GM20431 (cell line): ENCODE measurements around the gene LIAS.
"Not testable (repeated sequence)": the region's sequence is repeated elsewhere in the genome, so short reads cannot be mapped to it uniquely, and the experiment has no call there.

Experiments
- in situ Hi-C: fragments of 300-500 bp; cut with MseI, MboI; formaldehyde crosslinking; loops from one replicate; pipeline ENCODE4 v1.15.0; 2020; ENCODE audit warnings: low sequenced_read_pairs; ENCODE audit not compliant: unreplicated experiment

The LIAS gene

DNA sequence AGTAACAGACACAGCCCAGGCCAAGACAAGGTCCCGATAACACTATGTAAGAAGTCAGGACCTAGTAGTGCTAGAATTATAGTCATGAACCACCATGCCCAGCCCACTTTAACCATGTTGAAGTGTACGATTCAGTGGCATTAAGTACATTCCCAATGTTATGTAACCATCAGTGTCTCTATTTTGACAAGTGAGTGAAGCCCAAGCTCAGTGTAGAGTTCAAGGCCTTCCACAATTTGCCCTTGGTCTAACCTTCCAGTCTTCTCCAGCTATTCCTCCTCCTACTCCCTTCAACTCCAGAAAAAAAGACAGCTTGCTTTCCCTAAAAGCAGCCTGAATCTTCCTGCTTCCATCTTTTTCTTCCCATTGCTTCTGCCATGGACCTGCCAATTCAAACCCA lies 31.5 kb downstream of the LIAS start:
- in situ Hi-C loops: loop anchor here (25.0 kb wide), 1 partner anchor 497 kb away; the partner anchor contains the start of gene PDS5A

DNA sequence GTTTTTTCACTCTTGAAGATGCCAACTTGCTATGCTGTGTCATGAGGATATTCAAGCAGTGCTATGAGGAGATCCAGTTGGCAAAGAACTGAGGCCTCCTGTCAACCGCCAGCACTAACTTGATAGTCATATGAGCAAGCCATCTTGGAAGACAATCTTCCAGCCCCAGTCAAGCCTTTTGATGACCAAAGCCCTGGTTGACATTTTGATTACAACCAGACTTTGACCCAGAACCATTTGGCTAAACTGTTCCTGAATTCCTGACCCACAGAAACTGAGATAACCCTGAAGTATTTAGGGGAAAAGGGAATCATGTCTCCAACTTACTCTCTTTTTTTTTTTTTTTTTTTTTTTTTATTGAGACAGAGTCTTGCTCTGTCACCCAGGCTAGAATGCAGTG lies 35.5 kb downstream of the LIAS start:
- in situ Hi-C loops: loop anchor here (25.0 kb wide), 1 partner anchor 493 kb away; the partner anchor contains the start of gene PDS5A

DNA sequence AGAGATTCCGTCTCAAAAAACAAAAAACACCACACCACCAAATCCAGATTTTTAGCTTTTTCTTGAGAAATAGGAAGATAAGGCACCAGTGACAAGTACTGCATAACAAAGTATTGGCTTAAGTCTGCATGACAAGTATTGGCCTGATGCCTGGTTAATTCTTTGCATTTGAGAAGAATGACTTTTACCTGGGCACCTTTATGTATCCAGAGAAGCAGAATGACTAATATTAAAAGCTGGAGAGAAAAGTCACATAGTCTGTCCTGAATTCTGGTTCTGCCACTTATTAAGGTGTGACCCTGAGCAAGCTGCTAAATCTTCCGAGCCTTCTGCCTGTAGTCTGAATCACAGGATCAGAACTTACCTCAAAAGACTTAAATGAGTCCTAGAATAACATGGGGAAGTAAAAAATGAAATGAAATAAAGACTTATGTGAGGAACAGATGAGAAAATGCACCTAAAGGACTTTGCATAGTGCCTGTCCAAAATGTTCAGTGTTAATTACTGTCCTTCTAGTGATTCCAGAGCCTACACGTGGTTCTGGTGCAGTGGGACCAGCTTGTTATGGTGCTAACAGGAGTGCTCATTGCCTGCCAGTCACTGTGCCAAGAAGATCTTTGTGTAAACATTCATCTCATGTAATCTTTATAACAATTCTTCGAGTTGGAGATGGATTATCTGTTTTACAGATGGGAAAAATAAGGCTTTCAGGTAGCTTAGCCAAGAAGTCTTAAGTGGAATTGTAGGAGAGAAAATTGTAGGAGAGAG lies 36.8 kb downstream of the LIAS start:
- in situ Hi-C loops: loop anchor here (25.0 kb wide), 1 partner anchor 492 kb away; the partner anchor contains the start of gene PDS5A

DNA sequence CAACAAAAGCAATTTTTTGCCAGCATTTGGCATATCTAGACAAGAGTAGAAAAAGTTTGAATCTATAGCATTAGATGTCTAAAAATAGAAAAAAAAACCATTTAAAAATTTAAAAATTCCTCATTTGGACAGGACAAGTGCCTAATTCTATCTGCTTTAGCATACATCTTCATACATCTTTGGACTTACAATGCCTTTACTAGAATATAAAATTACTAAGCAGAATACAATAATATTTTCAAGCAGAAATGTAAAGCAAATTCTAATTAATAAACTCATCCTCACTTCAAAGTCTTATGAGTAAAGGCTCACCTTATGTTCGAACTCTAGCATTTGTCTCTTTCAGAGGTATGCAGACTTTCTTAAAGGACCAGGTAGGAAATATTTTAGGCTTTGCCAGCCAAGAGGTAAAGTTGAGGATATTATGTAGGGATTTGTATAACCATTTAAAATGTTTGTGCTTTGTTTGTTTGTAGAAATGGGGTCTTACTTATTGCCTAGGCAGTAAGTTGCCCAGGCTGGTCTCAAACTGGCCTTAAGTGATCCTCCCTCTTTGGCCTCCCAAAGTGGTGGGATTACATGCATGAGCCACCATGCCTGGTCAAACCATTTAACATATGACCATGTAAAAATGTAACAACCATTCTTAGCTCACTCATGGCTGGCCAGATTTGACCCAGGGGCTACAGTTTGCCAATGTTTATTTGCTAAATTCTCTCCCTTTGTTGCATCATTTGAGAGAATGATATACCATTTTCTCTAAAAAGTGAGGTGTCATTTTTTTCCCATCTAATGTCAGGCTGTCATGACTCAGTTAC lies 39.3 kb downstream of the LIAS start:
- in situ Hi-C loops: loop anchor here (25.0 kb wide), 1 partner anchor 489 kb away; the partner anchor contains the start of gene PDS5A

DNA sequence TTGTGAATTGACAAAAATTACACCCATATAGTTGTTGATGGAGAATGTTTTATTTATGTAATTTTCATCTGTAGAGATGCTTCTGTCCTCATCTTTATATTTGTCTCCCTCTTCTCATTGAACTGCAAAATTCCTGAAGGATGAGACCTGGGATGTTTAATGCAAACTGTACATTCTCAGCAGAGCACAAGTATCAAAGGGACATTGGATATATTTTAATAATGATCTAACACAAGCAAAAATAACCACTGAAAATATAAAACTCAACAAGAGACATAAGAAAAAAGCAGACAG lies 39.8 kb downstream of the LIAS start:
- in situ Hi-C loops: loop anchor here (25.0 kb wide), 1 partner anchor 489 kb away; the partner anchor contains the start of gene PDS5A

DNA sequence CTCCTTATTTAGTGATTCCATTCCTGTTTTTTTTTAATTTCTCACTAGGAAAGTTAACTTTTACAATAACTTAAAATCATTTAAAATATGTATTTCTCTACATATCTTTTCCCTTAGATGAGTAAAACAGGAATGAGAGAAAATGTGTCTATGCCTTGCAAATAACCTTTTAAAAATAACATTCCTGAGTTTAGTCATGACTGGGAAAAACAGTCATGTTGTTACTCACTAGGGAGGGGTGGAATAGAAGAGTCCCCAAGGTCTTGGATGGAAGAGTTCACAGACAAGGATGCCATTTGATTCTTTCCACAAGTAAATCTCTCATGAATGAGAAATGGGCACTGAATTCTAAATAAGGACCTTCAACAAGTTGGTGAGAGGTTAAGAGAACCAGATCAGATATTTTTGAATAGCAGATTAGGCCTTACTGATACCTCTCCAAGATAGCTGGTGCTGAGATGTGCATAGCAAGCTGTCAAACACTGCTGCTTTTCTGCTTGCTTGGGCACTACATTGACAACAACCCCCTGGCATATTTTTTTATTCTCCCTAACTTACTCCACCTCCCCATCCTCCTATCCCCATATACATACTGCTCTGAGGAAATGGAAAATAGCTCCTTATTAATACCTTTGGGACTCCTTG lies 43.3 kb downstream of the LIAS start:
- in situ Hi-C loops: no loop called here

DNA sequence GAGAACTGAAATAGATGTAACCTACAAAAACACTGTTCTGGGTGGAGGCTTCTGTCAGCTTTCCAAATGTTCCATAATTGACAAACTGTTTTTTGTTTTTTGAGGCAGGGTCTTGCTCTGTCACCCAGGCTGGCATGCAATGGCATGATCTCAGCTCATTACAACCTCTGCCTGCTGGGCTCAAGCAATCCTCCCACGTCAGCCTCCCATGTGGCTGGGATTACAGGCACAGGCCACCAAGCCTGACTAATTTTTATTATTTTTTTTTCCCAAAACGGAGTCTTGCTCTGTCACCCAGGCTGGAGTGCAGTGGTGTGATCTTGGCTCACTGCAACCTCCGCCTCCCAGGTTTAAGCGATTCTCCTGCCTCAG lies 43.8 kb downstream of the LIAS start:
- in situ Hi-C loops: not testable (repeated sequence)

DNA sequence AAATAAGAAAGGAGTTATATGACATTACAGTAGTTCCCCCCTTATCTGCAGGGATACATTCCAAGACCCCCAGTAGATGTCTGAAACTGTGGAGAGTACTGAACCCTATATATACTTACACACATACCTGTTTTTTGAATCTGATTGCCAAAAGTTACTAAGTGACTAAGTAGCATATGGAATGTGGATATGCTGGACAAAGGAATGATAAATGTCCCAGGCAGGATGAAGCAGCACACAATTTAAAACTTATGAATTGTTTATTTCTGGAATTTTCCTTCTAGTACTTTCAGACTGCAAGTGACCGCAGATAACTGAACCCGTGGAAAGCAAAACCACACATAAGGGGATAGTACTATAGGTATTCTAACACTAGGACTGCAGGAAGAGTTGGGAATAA lies 45.7 kb downstream of the LIAS start:
- in situ Hi-C loops: no loop called here

DNA sequence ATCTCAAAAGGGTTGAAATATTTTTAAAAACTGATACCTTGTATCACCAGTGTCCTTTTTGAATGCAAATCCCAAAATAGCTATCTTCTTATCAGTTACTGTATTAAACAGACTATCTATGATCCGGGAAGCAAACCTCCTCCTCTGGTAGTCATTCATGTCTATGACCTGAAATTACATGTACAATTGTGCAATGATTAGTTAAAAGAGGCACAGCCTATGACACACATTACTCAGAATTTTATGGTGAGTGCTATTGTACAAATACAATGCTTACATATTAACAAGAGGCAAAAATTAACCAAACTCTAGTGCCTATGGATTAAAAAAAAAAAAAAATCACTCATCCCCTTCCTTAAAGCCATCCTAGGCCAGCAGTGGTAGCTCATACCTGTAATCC lies 46.7 kb downstream of the LIAS start:
- in situ Hi-C loops: no loop called here

DNA sequence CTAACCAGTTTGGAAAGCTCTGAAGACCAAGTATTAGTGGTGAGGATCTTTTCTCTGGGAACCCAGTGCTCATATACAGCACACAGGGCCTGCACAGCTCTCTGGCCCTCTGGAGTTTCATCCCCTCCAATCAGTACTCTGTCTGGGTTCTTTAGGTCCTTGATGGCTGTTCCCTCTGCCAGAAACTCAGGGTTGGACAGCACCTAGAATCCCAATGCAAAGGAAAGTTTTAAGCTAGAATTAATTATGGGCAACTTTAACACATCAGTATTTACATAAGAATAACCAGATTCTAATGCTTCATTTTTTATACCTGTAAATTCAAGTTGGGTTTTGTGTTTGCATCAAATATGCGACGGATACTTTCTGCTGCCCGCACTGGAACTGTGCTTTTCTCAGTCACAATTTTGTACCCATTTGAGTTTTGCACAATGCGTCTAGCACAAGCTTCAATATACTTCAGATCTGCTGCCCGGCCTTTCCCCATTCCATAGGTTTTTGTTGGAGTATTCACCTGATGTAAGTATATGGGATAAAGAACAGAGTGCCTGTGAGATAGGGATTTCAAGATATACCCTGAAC lies 51.6 kb downstream of the LIAS start:
- in situ Hi-C loops: no loop called here

DNA sequence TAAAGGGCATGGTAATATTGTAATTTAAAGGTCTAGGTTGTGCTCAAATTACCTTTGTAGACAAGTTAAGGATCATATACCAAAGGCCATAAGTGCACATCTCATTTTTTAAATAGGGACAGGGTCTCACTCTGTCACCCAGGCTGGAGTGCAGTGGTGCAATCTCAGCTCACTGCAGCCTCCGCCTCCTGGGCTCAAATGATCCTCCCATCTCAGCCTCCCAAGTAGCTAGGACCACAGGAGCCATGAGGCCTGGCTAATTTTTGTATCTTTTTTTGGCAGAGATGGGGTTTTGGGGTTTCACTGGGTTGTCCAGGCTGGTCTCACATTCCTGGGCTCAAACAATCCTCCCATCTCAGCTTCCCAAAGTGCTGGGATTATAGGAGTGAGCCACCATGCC lies 55.4 kb downstream of the LIAS start:
- in situ Hi-C loops: not testable (repeated sequence)

DNA sequence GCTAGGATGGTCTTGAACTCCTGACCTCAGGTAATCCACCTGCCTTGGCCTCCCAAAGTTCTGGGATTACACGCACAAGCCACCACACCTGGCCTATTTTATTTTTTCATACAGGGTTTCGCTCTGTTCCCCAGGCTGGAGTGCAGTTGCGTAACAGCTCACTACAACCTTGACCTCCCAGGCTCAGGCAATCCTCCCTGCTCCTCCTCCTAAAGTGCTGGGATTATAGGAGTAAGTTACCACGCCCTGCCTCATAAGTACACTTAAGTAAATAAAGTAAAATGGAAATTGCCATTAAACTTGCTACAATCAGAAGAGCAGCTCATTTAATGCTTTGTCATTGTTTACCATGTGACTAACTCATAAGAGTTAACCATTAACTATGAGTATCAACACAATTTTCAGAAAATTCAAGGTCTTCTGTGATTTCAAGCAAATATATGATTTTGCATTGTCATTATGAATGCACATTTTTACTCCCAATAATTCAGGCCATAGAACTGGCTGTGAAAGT lies 56.1 kb downstream of the LIAS start:
- in situ Hi-C loops: no loop called here

DNA sequence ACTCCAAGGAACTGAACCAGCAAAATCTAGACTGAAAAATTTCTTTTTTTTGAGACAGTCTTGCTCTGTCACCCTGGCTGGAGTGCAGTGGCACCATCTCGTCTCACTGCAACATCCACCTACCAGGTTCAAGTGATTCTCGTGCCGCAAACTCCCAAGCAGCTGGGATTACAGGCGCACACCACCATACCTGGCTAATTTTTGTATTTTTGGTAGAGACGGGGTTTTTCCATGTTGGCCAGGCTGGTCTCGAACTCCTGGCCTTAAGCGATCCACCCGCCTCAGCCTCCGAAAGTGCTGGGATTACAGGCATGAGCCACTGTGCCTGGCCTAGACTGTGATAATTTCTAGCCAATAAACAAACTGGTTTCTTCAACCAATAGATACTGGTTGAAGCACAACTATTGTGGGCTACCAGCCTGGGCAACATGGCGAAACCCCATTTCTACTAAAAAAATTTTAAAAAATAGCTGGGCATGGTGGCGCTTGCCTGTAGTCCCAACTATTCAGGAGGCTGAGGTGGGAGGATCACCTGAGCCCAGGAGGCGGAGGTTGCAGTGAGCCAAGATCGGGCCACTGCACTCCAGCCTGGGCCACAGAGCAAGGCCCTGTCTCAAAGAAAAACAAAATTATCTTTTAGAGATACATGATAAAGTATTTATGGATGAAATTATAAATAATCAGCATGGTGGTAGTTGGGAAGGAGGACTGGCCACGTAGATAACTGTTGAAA lies 57.0 kb downstream of the LIAS start:
- in situ Hi-C loops: not testable (repeated sequence)

DNA sequence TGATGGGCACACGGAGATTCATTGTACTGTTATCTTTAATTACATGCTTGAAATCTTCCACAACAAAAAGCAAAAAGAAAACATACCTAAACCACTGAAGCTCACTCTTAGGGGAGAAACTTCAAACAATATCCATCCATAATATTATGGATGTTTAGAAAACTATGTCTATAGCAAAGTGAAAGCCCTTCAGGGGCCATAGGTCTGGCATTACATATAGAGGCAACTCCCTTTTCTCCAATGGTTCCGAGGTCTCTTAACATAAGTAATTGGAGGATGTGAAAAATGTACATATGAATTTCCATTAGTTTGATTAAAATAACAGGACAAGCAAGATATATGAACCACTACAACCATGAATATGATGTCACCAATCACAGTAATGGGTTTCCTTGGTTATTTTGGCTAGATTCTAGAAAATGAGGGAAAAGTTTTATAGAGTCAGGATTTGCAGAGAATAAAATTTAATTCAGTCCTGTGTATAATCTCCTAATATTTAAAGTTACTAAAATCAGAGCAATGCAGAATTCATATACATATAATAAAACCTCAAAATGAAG lies 57.6 kb downstream of the LIAS start:
- in situ Hi-C loops: no loop called here

DNA sequence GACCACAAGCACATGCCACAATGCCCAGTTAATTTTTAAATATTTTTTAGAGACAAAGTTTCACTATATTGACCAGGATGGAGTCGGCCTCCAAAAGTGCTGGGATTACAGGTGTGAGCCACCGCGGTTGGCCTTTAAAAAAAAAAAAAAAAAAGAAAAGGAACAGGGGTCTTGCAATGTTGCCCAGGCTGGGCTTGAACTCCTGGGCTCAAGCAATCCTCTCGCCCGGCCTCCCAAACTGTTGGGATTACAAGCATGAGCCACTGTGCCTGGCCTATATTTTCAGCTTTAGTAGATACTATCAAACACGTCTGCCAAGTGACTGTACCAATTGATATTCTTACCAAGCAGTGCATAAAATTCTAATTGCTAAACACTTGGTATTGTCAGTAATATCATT lies 59.6 kb downstream of the LIAS start:
- in situ Hi-C loops: no loop called here

DNA sequence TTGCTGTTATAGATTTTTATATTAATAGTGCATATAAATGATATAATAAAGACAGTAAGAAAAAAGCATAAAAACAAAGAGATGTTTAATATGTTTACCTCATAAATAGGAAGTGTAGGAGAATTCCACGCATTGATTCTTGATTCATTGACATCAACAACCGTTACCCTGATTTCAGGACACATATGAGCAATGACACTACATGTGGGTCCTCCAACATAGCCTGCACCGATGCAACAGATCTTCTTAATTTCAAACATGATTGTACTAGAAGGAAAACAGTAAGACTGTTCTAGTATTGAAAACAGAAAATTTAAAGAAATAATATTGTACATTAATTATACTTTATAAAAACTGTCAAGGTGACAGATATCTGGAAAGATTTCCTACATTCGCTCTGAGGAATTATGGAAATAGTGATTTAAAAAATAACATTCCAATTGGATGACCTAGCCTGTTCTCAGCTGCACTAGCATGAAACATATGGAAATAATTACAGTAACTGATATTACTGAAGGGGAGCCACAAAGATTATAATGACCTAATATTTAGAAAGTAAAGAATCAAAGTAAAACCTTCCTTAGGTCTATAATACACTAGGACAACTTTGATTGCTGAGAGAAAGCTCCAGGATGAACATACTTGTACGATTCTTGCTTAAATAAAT lies 62.5 kb downstream of the LIAS start:
- in situ Hi-C loops: no loop called here

DNA sequence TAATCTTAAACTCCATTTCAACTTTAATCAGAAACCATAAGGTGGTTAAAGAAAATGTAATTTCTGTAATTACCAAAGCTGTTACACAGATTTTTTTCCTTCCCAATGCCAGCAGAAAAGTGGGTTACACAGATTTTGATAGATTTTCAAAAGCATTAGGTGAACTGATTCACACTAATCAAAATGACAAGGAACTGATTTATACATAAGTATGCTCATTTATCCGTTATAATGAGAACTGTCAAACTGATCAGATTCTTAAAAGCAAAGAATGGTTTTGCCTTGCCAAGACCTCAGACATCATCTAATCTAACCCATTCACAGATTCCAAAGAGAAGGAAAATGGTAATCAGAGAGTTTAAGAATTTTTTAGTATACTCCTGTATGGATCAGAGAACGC lies 63.2 kb downstream of the LIAS start:
- in situ Hi-C loops: no loop called here

DNA sequence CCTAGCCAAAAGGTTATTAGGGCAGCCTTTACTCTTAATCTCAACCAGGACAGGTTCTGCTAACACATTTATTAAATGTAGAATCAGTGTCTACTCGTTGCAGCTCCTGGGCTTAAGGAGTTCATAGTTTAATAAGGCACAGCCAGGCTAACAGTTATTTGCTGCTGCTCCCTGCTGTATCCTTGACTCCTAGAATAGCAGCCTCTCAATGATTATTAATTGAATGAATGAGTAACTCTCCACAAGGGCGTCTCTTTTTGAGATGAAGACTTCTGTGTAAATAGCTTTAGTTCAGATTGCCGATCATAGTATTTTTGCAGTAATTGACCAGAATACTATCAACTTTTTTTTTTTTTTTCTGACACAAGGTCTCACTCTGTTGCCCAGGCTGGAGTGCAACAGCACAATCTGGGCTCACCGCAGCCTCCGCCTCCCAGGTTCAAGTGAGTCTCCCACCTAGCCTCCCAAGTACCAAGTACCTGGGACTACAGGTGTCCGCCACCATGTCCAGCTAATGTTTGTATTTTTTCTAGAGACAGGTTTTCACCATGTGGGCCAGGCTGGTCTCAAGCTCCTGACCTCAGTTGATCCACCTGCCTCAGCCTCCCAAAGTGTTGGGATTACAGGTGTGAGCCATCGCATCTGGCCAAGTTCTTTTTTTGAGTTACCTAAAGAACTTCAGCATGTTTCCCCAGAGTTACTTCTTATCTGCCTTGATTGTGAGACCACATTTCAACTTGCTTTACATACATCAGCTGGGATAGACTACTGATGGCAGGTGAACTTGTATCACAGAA lies 65.5 kb downstream of the LIAS start:
- in situ Hi-C loops: no loop called here
